A204.1 (cell line): ENCODE measurements around the gene RFESD.
A peak's percentile ranks its signal among the peaks of the same experiment; 100 is the strongest.
"Not testable (repeated sequence)": the region's sequence is repeated elsewhere in the genome, so short reads cannot be mapped to it uniquely, and the experiment has no call there.

ENCODE experiments used
- FAIRE-seq: peaks from 2 replicates; lab custom pipeline; 2012; peaks lifted over from hg19 to GRCh38; lab: Jason Lieb, UNC

RFESD gene

DNA sequence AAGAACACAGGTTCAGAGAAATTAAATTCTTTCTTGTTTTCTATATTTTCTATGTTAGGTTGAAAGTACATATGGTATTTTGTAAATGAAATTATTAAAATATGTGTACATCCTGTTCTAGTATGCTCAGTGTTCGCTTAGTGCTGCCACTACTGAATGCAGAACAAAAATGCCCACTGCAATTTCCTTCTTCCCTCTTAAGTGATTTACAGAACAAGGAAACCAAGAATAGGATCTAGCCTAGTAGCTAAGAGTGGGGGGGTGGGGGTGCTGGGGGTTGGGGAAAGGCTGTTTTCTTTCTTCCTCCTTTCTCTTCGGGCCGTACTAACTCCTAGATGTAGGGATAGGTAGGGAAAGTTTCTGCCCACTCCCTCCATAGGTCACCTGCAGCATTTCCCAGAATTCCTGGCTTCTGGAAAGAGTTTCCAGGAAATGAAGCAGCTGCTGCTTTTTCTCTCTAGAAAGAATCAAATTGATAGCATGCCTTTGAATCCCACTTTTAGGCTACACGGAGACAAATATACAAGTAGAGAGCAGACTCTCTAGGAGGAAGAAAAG is 20.6 kb downstream of the RFESD start:
- no peak for FAIRE-seq

DNA sequence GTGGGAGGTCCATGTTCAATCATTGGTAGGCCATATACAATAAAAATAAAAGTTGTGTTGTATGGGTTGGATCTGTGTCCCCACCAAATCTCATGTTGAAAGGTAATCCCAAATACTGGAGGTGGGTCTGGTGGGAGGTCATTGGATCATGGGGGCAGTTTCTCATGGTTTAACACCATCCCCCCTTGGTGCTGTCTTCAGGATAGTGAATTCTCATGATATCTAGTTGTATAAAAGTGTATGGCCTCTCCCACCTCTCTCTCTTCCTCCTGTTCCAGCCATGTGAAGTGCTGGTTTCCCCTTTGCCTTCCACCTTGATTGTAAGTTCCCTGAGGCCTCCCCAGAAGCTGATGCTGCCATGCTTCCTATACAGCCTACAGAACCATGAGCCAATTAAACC is 21.1 kb downstream of the RFESD start:
- no peak for FAIRE-seq

DNA sequence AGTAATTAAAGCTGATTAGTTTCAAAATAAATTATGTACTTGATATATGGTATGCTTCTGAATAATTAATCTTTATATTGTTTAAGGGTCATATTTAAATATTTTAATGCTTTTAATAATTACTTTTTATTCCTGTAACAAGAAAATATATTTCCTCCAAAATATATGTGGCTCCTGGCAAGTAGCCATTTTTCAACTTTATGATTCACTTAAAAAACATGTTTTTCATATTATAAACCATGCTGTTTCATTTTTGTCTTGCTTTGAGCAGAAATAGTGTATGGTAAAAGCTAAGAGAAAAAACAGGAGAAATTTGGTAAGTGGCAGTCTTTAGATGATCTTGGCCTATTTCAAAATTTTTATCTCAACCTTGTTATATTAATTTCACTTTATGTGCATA is 21.6 kb downstream of the RFESD start:
- no peak for FAIRE-seq

DNA sequence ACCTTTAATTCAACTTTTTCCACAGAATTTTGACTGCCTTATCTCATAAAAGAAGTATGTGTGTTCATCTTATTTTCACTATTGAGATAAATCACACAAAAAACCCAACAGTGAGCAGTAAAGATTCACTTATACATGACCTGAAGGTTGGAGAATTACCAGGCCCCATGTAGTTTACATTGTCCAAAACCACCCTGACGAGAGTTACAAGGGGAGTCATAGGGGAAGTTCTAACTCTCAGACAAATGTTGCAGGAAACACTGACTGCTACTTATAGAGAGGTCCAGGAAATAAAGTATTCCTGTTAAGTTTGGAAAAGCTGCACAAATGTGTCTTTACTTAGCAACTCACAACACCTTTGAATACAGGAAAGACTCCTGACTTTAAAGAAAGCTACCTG is 22.2 kb downstream of the RFESD start:
- no peak for FAIRE-seq

DNA sequence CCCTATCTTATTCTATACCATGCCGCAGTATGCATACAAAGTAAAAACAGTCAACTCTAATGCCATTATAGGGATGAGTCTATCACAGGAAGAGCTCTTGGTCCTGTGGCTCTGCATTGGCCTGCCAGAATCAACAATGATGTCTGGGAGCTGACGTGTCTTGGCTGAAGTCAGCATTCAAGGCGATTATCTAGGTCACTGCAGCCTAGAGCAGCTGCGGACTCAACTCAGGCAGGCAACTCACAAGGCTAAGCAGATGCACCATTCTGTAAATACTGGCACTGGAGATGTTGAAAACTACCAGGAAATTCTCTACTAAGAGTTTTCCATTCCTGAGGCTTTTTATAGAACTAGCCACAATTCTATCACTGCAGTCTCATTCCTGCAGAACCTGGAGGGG is 23.0 kb downstream of the RFESD start:
- FAIRE-seq, result no peak

DNA sequence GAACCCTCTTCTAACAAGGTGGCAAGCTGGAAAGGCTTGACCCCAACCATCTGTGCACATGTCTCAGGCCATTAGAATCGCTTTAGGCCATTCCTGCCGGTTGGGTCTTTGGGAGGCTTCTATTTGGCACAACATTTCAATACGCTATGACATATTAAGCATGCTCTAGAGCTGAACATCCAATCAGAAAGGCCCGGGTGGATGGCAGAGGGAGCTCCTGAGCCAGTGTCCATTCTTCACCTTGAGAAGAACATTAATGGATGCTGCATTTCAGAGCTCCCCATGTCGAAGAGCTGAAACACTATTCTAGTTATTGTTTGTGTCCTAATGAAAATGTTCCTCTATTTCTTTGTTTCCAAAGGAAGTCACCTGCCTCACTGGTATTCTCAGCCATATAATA is 23.4 kb downstream of the RFESD start:
- FAIRE-seq, result no peak

GRCh38 chr5:95670568-95670967 is 24.0 kb downstream of the RFESD start:
- FAIRE-seq, result no peak

DNA sequence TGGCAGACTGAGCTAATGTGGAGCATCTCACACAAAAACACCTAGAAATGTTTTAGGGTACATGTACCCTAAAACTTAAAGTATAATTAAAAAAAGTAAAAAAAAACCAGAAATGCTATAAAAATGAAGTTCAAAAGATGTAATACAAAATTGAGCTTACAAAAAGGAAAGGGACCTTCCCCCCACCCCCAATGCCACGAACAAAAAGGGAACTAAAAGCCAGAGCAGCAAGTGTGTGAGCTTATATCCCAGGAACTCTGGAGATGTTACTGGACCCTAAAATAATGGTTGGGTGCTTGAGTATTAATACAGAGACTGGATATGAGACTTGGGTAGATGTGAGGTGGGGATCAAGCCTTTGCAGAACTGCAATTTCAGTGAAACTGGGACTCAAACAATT is 25.2 kb downstream of the RFESD start:
- no peak for FAIRE-seq

- no peak for FAIRE-seq
These were observed 26.1 kb downstream of the RFESD start for GRCh38 chr5:95672641-95673040.

DNA sequence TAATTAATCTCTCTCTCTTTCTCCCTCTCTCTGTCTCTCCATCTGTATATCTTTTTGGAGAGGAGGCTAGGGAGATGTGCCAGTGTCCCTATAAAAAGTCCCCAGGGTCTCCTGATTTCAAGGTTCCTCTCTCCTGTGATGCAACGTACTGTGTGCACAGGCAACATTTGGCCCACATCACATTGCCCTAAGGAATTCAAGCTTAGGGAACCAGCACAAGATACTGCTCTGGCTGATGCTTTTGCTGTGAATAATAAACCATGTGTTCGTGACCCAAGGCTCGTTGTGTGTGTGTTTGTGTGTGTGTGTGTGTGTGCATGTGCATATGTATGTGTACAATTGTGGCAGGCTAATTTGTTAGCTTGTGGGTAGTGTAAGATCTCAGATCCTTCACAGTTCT is 26.5 kb downstream of the RFESD start:
- FAIRE-seq, result no peak

DNA sequence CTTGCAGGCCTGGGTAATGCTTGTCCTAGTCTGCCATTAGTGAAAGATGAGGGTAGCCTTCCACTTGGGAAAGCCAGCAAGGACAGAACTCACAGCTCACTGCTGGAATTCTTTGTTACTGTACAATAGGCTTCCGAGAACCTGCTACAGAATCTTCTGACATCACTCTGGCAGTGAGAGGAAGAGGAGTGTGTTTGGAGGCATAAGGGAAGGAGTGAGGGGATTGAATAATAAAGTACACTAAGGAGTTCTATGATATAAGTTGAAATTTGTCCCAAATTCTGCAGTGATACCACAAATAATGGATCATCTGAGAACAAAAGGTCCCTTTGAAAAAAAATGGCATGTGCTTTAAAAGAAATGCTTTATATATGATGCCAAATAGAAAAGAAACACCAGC is 36.3 kb downstream of the RFESD start, which contains the start of gene SPATA9:
Gene SPATA9, minus strand, starts transcription at position 101 of the 400 bp plus-strand sequence. CDS start 137 bp downstream, outside the sequence.
- FAIRE-seq, result no peak

GRCh38 chr5:95684361-95684760 is 37.8 kb downstream of the RFESD start:
- FAIRE-seq, result no peak

GRCh38 chr5:95686651-95687050 is 40.1 kb downstream of the RFESD start:
- no peak for FAIRE-seq

GRCh38 chr5:95689680-95690079 is 43.1 kb downstream of the RFESD start:
- FAIRE-seq, result no peak

DNA sequence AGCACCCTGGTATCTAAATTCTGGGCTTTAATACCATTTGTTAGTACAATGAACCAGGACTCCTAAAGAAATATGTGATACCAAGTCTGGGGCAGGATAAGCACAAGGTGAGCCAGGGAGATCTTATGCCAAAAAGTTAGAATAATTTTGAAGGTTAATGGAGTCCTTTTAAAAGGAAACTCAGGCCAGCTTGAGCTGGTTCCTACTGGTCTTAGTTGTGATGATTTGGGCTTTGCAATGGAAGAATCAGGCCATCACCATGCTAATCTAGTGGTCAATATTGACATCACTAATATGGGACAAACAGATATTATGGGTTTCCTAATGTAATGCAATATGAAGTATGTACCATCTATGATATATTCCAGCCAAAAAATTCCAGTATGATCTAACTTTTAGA is 43.8 kb downstream of the RFESD start:
- FAIRE-seq, result no peak

DNA sequence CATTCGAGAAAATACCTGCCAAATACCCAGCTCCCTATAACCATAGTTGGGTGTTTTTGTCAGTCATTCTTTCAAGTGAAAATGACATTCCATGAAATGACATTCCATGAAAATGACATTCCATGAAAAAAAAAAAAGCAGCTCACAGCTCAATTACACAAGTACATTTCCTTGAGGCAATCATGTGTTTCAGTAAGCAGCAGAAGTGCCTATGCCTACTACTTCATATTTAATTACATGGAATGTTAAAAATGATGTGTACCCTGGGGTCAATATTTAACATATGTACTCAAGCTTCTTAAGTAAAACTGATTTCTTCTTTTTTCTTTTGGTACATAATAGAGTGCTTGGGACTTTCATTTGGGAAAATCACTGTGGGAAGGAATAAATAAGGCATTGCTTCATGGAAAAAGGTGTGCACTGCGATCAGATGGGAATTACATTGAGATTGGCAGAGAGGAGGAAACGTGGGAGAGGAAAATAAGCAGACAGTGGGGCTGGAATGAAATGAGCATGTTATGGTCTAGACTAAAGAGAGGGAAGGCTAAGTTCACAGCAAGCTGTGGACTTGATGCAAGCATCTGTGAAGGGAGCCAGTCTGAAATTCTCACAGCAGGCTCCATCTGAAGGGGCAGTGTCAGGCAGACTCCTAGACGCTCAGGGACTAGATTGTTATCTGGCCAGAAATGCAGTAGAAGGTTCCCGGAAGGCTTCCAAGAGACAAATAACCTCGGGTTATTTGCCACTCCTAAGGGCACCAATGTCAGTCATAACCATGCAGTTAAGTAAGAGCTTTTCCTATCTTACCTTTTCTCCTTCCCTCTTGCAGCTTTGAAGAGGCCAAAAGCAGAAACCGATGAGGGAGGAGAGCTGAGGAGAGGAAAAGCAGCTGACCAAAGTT is 51.5 kb downstream of the RFESD start:
- no peak for FAIRE-seq

DNA sequence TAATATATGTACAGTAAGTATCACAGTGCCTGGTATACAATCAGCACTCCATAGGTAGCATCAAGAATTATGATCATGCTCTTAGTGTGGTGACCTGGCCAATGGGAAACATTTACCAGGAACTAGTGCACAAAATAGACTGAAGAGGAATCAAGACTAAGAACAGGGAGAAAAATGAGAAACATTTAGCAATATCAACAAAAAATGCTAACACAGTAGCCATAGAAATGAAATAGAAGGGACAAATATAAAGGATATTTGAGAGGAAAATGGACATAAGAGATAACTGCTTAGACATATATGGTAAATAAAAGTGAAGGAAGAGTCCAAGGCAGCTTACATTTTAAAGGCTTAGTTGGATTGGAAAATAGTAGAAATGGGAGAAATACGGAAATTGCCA is 52.8 kb downstream of the RFESD start:
- no peak for FAIRE-seq

- FAIRE-seq, result no peak
These were observed 54.5 kb downstream of the RFESD start for GRCh38 chr5:95701074-95701473.

GRCh38 chr5:95704150-95704549 is 57.6 kb downstream of the RFESD start:
- FAIRE-seq, result peak; percentile 14

DNA sequence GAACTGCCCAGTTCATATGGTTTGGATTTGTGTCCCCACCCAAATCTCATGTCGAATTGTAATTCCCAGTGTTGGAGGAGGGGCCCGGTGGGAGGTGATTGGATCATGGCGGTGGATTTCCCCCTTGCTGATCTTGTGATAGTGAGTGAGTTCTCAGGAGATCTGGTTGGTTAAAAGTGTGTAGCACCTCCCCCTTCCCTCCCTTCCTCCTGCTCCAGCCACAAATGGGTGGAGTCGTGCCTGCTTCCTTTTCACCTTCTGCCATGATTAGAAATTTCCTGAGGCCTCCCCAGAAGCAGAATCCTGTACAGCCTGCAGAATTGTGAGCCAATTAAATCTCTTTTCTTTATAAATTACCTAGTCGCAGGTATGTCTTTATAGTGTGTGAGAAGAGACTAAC is 59.6 kb downstream of the RFESD start:
- not testable (repeated sequence) for FAIRE-seq

- no peak for FAIRE-seq
These were observed 60.5 kb downstream of the RFESD start for GRCh38 chr5:95707055-95707454.
